OCI-LY1 (cell line): Measurements from ENCODE around the gene AAK1.

Source experiments
- EZH2 ChIP-seq: fragments of 200-600 bp; sonication (generic), shearing (Covaris generic); IDR thresholded peaks from 2 replicates; pipeline ENCODE4 v1.8.0; 2017; ENCODE audit warnings: borderline replicate concordance, mixed run types, mild to moderate bottlenecking, antibody characterized with exemption, low read length, moderate library complexity, mixed read lengths
- TF ChIP-seq, protein P1 (sequence below): fragments of 200-600 bp; sonication (generic), shearing (Covaris generic); IDR thresholded peaks from 2 replicates; pipeline ENCODE4 v1.5.1; 2017; ENCODE audit warnings: mild to moderate bottlenecking, antibody characterized with exemption, low read length, moderate library complexity, mixed read lengths

DNA sequence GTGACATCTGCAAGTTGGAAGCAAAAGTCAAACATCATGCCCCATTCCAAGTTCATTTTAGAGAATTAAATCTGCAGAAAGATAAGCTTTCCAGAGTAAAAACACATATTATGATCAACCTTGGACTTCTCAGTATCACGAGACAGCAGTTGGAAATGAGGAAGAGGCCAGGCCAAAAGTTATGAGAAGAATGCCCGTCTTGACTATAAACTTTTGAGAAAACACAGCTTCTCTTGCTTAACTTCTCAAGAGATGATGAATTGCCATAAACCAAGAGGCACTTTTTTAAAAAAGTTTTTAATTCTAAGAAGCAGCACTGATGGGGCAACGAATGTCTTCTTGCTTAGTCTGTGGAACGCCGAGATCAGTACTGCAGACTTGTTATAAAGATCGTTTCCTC lies 153.7 kb downstream of the AAK1 start:
- TF ChIP-seq, protein P1, sequence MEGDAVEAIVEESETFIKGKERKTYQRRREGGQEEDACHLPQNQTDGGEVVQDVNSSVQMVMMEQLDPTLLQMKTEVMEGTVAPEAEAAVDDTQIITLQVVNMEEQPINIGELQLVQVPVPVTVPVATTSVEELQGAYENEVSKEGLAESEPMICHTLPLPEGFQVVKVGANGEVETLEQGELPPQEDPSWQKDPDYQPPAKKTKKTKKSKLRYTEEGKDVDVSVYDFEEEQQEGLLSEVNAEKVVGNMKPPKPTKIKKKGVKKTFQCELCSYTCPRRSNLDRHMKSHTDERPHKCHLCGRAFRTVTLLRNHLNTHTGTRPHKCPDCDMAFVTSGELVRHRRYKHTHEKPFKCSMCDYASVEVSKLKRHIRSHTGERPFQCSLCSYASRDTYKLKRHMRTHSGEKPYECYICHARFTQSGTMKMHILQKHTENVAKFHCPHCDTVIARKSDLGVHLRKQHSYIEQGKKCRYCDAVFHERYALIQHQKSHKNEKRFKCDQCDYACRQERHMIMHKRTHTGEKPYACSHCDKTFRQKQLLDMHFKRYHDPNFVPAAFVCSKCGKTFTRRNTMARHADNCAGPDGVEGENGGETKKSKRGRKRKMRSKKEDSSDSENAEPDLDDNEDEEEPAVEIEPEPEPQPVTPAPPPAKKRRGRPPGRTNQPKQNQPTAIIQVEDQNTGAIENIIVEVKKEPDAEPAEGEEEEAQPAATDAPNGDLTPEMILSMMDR, result no peak
- TF ChIP-seq EZH2, result no peak
